Stimulated activated CD8-positive, alpha-beta memory T cell treated with anti-CD3 and anti-CD28 coated beads, Interleukin-12 subunit alpha, Interleukin-12 subunit beta, amount 100 ng/mL, for 24 hours (primary cell): ENCODE measurements around the gene FMNL1.
A peak's percentile ranks its signal among the peaks of the same experiment; 100 is the strongest.
"Not testable (repeated sequence)": the region's sequence is repeated elsewhere in the genome, so short reads cannot be mapped to it uniquely, and the experiment has no call there.

ENCODE experiments used
- DNase-seq: peaks from one replicate; pipeline ENCODE4 v3.0.0-alpha.2; 2020; ENCODE audit errors: extremely low read depth

Gene FMNL1

GRCh38 chr17:45234641-45235415, 13.1 kb downstream of the FMNL1 start:
- no peak for DNase-seq

GRCh38 chr17:45235416-45236281, 14.0 kb downstream of the FMNL1 start:
- no peak for DNase-seq

GRCh38 chr17:45236282-45236606, 14.6 kb downstream of the FMNL1 start:
- no peak for DNase-seq

- DNase-seq: no peak
These were observed 16.0 kb downstream of the FMNL1 start for GRCh38 chr17:45237686-45238085.

GRCh38 chr17:45238155-45238774, 16.6 kb downstream of the FMNL1 start:
- no peak for DNase-seq

GRCh38 chr17:45240905-45241327, 19.2 kb downstream of the FMNL1 start:
- no peak for DNase-seq

GRCh38 chr17:45241328-45242028, 19.8 kb downstream of the FMNL1 start:
- no peak for DNase-seq

- no peak for DNase-seq
These were observed 20.3 kb downstream of the FMNL1 start for GRCh38 chr17:45242029-45242414.

- DNase-seq: no peak
These were observed 22.1 kb downstream of the FMNL1 start for GRCh38 chr17:45243750-45244149.

- DNase-seq: no peak
These were observed 23.3 kb downstream of the FMNL1 start for GRCh38 chr17:45244725-45245656.

- no peak for DNase-seq
These were observed 24.7 kb downstream of the FMNL1 start for GRCh38 chr17:45246338-45246737.

- no peak for DNase-seq
These were observed 25.3 kb downstream of the FMNL1 start for GRCh38 chr17:45246861-45247428.

GRCh38 chr17:45247429-45248131, 25.9 kb downstream of the FMNL1 start:
- DNase-seq: peak; percentile 95

- no peak for DNase-seq
These were observed 26.7 kb downstream of the FMNL1 start for GRCh38 chr17:45248132-45248957.

- no peak for DNase-seq
These were observed 30.2 kb downstream of the FMNL1 start for GRCh38 chr17:45251931-45252330.

- not testable (repeated sequence) for DNase-seq
These were observed 31.6 kb downstream of the FMNL1 start for GRCh38 chr17:45253237-45253636.

GRCh38 chr17:45253879-45254278, 32.2 kb downstream of the FMNL1 start:
- DNase-seq: no peak

- DNase-seq: no peak
These were observed 33.7 kb downstream of the FMNL1 start for GRCh38 chr17:45255358-45255757.
